HCT116 (cell line): Measurements from ENCODE around the gene ZNF318.
"Not testable (repeated sequence)": the region's sequence is repeated elsewhere in the genome, so short reads cannot be mapped to it uniquely, and the experiment has no call there.

Source experiments
- CEBPB ChIP-seq: IDR thresholded peaks from 2 replicates; pipeline ENCODE4 v1.6.1; 2012; ENCODE audit warnings: low read depth
- EZH2 ChIP-seq: fragments of 200-600 bp; sonication (generic); IDR thresholded peaks from 2 replicates; pipeline ENCODE4 v1.6.1; 2017; ENCODE audit warnings: antibody characterized with exemption, mixed run types
- EZH2phosphoT487 ChIP-seq: fragments of 200-600 bp; IDR thresholded peaks from 2 replicates; pipeline ENCODE4 v1.6.1; 2018; ENCODE audit warnings: antibody characterized with exemption, borderline replicate concordance
- POLR2A ChIP-seq: IDR thresholded peaks from 2 replicates; pipeline ENCODE4 v1.7.0; 2011; ENCODE audit warnings: borderline replicate concordance; ENCODE audit not compliant: insufficient read depth, insufficient read length; ENCODE audit errors: extremely low read depth
- POLR2AphosphoS5 ChIP-seq: IDR thresholded peaks from 2 replicates; pipeline ENCODE4 v1.6.1; 2011; ENCODE audit warnings: mild to moderate bottlenecking, low read depth, low read length, moderate library complexity
- RAD21 ChIP-seq: IDR thresholded peaks from 2 replicates; pipeline ENCODE4 v1.6.1; 2012; ENCODE audit warnings: low read depth, mild to moderate bottlenecking
- SP1 ChIP-seq: IDR thresholded peaks from 2 replicates; pipeline ENCODE4 v1.6.1; 2012; ENCODE audit warnings: low read depth
- ZNF274 ChIP-seq: fragments of 200-500 bp; sonication (Bioruptor generic); IDR thresholded peaks from 2 replicates; pipeline ENCODE4 v1.6.1; 2014; ENCODE audit warnings: mild to moderate bottlenecking, low read depth, low read length, inconsistent platforms
- TF ChIP-seq, protein P1 (sequence below), 3 experiments: fragments of 200-600 bp in 1 of 3; sonication (generic) in 1 of 3; IDR thresholded peaks in 2 of 3; conservative IDR thresholded peaks in 1 of 3; 2 replicates each; pipeline ENCODE4 v1.5.1; 2012 to 2017; ENCODE audit warnings: low read depth in 2 of 3, low read length in 2 of 3, antibody characterized with exemption in 1 of 3, borderline replicate concordance in 1 of 3, control low read depth in 1 of 3, mild to moderate bottlenecking in 1 of 3, mixed read lengths in 1 of 3, mixed run types in 1 of 3, moderate library complexity in 1 of 3; ENCODE audit not compliant: insufficient read depth in 1 of 3
- TF ChIP-seq, protein P2 (sequence below): IDR thresholded peaks from 2 replicates; pipeline ENCODE4 v1.6.1; 2012
- TF ChIP-seq, protein P3 (sequence below): IDR thresholded peaks from 2 replicates; pipeline ENCODE4 v1.6.1; 2012

DNA sequence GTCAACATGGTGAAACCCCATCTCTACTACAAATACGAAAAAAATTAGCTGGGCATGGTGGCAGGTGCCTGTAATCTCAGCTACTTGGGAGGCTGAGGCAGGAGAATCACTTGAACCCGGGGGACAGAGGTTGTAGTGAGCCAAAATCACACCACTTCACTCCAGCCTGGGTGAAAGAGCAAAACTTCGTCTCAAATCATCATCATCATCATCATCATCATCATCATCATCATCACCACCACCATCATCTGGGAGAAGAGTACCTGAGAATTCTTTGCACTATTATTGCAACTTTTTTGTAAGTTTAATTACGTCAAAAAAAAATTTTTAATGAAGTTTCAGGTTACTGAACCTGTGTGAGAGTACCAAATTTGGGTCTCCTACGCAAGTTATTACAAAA is 17.5 kb downstream of the ZNF318 start:
- TF ChIP-seq, protein P1, sequence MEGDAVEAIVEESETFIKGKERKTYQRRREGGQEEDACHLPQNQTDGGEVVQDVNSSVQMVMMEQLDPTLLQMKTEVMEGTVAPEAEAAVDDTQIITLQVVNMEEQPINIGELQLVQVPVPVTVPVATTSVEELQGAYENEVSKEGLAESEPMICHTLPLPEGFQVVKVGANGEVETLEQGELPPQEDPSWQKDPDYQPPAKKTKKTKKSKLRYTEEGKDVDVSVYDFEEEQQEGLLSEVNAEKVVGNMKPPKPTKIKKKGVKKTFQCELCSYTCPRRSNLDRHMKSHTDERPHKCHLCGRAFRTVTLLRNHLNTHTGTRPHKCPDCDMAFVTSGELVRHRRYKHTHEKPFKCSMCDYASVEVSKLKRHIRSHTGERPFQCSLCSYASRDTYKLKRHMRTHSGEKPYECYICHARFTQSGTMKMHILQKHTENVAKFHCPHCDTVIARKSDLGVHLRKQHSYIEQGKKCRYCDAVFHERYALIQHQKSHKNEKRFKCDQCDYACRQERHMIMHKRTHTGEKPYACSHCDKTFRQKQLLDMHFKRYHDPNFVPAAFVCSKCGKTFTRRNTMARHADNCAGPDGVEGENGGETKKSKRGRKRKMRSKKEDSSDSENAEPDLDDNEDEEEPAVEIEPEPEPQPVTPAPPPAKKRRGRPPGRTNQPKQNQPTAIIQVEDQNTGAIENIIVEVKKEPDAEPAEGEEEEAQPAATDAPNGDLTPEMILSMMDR (IDR thresholded peaks at IDR 0.05 in 2 of 3, conservative IDR thresholded peaks at IDR 0.05 in 1 of 3; ENCODE audit: borderline replicate concordance in 1 of 3, insufficient read depth in 1 of 3, low read depth in 2 of 3, low read length in 2 of 3) = not testable (repeated sequence)
- TF ChIP-seq RAD21, EZH2, SP1, POLR2A, EZH2phosphoT487, POLR2AphosphoS5, CEBPB, ZNF274: not testable (repeated sequence)
- TF ChIP-seq, protein P2, sequence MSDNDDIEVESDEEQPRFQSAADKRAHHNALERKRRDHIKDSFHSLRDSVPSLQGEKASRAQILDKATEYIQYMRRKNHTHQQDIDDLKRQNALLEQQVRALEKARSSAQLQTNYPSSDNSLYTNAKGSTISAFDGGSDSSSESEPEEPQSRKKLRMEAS = not testable (repeated sequence)
- TF ChIP-seq, protein P3, sequence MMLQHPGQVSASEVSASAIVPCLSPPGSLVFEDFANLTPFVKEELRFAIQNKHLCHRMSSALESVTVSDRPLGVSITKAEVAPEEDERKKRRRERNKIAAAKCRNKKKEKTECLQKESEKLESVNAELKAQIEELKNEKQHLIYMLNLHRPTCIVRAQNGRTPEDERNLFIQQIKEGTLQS = not testable (repeated sequence)
